ENCODE results near the gene TRIM15.

TRIM15 gene

GRCh38 chr6:30219244-30219643 lies 55.9 kb downstream of the TRIM15 start:
- ChIA-PET POLR2A (interaction anchor here (0.6 to 2.0 kb wide), 3 partner anchors 107 to 473 kb away, joined by 3 to 4 read pairs (median 3); partner anchors contain the start of gene TRIM39), CTCF (interaction anchor here (0.6 to 3.2 kb wide), 47 partner anchors 8 to 1027 kb away, joined by 3 to 39 read pairs (median 5); partner anchors contain the start of gene TRIM39)

More at GRCh38 chr6:30219244-30219643, 55.9 kb downstream of the TRIM15 start:
- no peak overlapping the region for H3K27ac ChIP-seq (ENCODE audit: extremely low read depth, low read depth, low read length)
- no peaks in the 10 kb centered on the region for H3K36me3 ChIP-seq (ENCODE audit: control insufficient read depth in 2 of 2, insufficient read depth in 1 of 2, low read length in 2 of 2)
- no peak overlapping the region for H3K4me3 ChIP-seq (ENCODE audit: low read depth, low read length)
- TF ChIP-seq TCF7L2 (IDR thresholded peaks at IDR 0.05; ENCODE audit: borderline replicate concordance, low read depth, low read length) (no peak), ZNF600 (tag by site-specific recombination; IDR thresholded peaks at IDR 0.05) (peak; percentile 94), ZBTB17 (tag by site-specific recombination; IDR thresholded peaks at IDR 0.05) (peak; percentile 71; the same call in 1 of the 2 replicates), ZNF654 (tag by site-specific recombination; IDR thresholded peaks at IDR 0.05; ENCODE audit: low read depth) (peak; percentile 93), ZBTB44 (tag by site-specific recombination; IDR thresholded peaks at IDR 0.05) (peak; percentile 91), CTCF (tag by site-specific recombination; IDR thresholded peaks at IDR 0.05) (peak; percentile 69), KLF1 (tag by site-specific recombination; IDR thresholded peaks at IDR 0.05) (no peak), ZNF488 (tag by site-specific recombination; IDR thresholded peaks at IDR 0.05) (no peak), ZNF549 (tag by site-specific recombination; IDR thresholded peaks at IDR 0.05) (no peak), PRDM10 (tag by site-specific recombination; IDR thresholded peaks at IDR 0.05) (no peak), ZIC2 (tag by site-specific recombination; IDR thresholded peaks at IDR 0.05) (no peak), ZNF146 (tag by site-specific recombination; IDR thresholded peaks at IDR 0.05) (no peak), ZSCAN30 (tag by site-specific recombination; IDR thresholded peaks at IDR 0.05) (peak; percentile 48; the same call in 1 of the 2 replicates), ZNF311 (tag by site-specific recombination; IDR thresholded peaks at IDR 0.05; ENCODE audit: borderline replicate concordance) (no peak), MZF1 (tag by site-specific recombination; IDR thresholded peaks at IDR 0.05; ENCODE audit: borderline replicate concordance) (no peak), ZNF518A (tag by site-specific recombination; conservative IDR thresholded peaks at IDR 0.05; ENCODE audit: low read depth) (no peak), IKZF3 (tag by site-specific recombination; IDR thresholded peaks at IDR 0.05) (peak; percentile 83), REST (tag by site-specific recombination; IDR thresholded peaks at IDR 0.05) (no peak)
- no peaks in the 10 kb centered on the region for H3K9me3 ChIP-seq (ENCODE audit: control insufficient read depth, insufficient read depth, low read depth, low read length)
- peaks cover 2% of the 10 kb centered on the region; the same call in 1 of the 2 replicates for H3K4me1 ChIP-seq (ENCODE audit: control insufficient read depth, insufficient read depth, low read length)

Measured in HEK293 (cell line).